ENCODE data around the gene OR4K17. TPM values are rescaled to one million over a fixed set of nuclear protein-coding genes. Genes with fewer than 3 reads are reported as not detected.

OR4K17 gene, protein sequence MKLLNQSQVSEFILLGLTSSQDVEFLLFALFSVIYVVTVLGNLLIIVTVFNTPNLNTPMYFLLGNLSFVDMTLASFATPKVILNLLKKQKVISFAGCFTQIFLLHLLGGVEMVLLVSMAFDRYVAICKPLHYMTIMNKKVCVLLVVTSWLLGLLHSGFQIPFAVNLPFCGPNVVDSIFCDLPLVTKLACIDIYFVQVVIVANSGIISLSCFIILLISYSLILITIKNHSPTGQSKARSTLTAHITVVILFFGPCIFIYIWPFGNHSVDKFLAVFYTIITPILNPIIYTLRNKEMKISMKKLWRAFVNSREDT
- not detected in 5 replicates for total RNA-seq (2022; extraction: Qiagen RNA extraction)

DNA sequence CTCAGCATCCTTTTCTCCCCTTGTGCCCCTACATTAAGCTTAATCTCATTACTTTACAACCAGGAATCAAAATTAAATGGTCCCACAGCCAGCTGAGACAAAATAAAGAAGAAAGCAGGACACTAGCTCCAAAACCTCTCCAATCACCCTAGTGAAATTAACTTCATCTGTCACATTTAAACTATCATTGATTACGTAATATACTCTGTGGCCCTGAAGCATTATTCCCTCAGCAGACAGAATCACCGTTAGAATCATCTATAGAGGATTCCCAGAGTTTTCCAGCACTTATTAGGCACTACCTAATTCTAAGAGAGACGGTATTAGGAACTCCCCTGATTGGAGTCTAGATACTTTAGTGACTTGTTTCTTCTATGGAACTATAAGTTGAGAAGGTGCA lies at the start of gene OR4K17:
TSS of gene OR4K17 (plus strand) at position 302 of the 400 bp plus-strand sequence. CDS start 6,761 bp downstream, outside the sequence.

DNA sequence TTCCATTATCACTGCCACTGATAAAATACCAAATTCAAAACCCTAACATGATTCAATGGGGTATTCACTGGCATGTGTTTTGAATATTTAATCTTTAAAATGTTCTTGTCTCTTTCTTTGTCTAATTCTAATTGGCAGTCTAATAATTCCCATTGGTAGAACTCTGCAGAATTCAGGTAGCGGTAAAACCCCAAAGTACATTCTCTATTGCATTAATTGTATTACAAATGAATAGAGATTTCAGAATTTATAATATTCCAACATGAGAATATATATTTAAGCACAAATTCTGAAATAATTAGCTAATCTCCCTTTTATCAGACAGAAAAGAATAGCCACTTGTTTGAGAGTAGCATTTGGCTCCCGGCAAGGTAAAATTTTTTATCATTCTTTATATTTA lies 28.0 kb downstream of the OR4K17 start, which contains the start of gene OR4N5:
TSS of gene OR4N5 (plus strand) at position 301 of the 400 bp plus-strand sequence. CDS start 4,916 bp downstream, outside the sequence.

Other genes starting within 250 kb of the OR4K17 start
- gene OR4K2, start 235.6 kb upstream of the OR4K17 start, total RNA-seq (2022; extraction: Qiagen RNA extraction), result not detected in 5 replicates
- gene OR4K5, start 190.1 kb upstream of the OR4K17 start, total RNA-seq (2022; extraction: Qiagen RNA extraction), result not detected in 5 replicates
- not detected in 5 replicates for gene OR4K1, start 179.8 kb upstream of the OR4K17 start, total RNA-seq (2022; extraction: Qiagen RNA extraction)
- not detected in 5 replicates for gene OR4K15, start 135.1 kb upstream of the OR4K17 start, total RNA-seq (2022; extraction: Qiagen RNA extraction)
- not detected in 5 replicates for gene OR4Q2, start 108.6 kb upstream of the OR4K17 start, total RNA-seq (2022; extraction: Qiagen RNA extraction)
- not detected in 5 replicates for gene OR4K14, start 91.4 kb upstream of the OR4K17 start, total RNA-seq (2022; extraction: Qiagen RNA extraction)
- gene OR4K13, start 74.7 kb upstream of the OR4K17 start, total RNA-seq (2022; extraction: Qiagen RNA extraction), result not detected in 5 replicates
- not detected in 5 replicates for gene OR4L1, start 50.7 kb upstream of the OR4K17 start, total RNA-seq (2022; extraction: Qiagen RNA extraction)
- not detected in 5 replicates for gene OR4N5, start 28.1 kb downstream of the OR4K17 start, total RNA-seq (2022; extraction: Qiagen RNA extraction)
- not detected in 5 replicates for gene OR11G2, start 80.2 kb downstream of the OR4K17 start, total RNA-seq (2022; extraction: Qiagen RNA extraction)
- gene OR11H6, start 113.0 kb downstream of the OR4K17 start, total RNA-seq (2022; extraction: Qiagen RNA extraction), result not detected in 5 replicates
- gene OR11H7, start 118.2 kb downstream of the OR4K17 start, total RNA-seq (2022; extraction: Qiagen RNA extraction), result not detected in 5 replicates
- gene OR11H4, start 128.5 kb downstream of the OR4K17 start, total RNA-seq (2022; extraction: Qiagen RNA extraction), result not detected in 5 replicates
- gene TTC5, start 195.2 kb downstream of the OR4K17 start, total RNA-seq (2022; extraction: Qiagen RNA extraction), result 15.1 to 23.6 TPM (median 18.9 TPM) in 5 replicates
- gene CCNB1IP1, start 222.5 kb downstream of the OR4K17 start, total RNA-seq (2022; extraction: Qiagen RNA extraction), result 37.6 to 49.3 TPM (median 39.9 TPM) in 5 replicates
- 17.5 to 23.7 TPM (median 18.8 TPM) in 5 replicates for gene PARP2, start 232.9 kb downstream of the OR4K17 start, total RNA-seq (2022; extraction: Qiagen RNA extraction)

Measured in A549 treated with Mapracorat at 1 μM for 4 hours (cell line).